OCI-LY7 (cell line): ENCODE measurements around the gene TRPC6. TPM values are rescaled to one million over a fixed set of nuclear protein-coding genes. Genes with fewer than 3 reads are reported as not detected.

Experiments used
- BruUV-seq: library from RNA; stranded (reverse); fragments of 400-500 nt; replicated peaks from 2 replicates; lab custom pipeline; 2021; lab: Mats Ljungman, UMichigan
- CTCF ChIA-PET: fragments of 300-600 bp; sonication (Branson Sonifier 250); formaldehyde crosslinking; loops from one replicate; lab custom pipeline; 2022; ENCODE audit warnings: antibody characterized with exemption; ENCODE audit not compliant: unreplicated experiment; lab: Charles Lee
- POLR2A ChIA-PET: fragments of 300-600 bp; sonication (Branson Sonifier 250); formaldehyde crosslinking; loops from one replicate; lab custom pipeline; 2022; ENCODE audit warnings: antibody characterized with exemption; lab: Charles Lee
- DNase-seq: peaks from one replicate; pipeline ENCODE4 v3.0.0-alpha.2; 2015; ENCODE audit warnings: low spot score
- H2AFZ ChIP-seq: fragments of 200-600 bp; sonication (generic), shearing (Covaris generic); 2 replicates; pipeline ENCODE4 v1.6.1; 2014; ENCODE audit warnings: mild to moderate bottlenecking, antibody characterized with exemption, low read length, moderate library complexity
- H3K27ac ChIP-seq: fragments of 200-600 bp; sonication (generic); 2 replicates; pipeline ENCODE4 v1.5.1; 2014; ENCODE audit warnings: mixed run types, low read depth, mild to moderate bottlenecking, moderate library complexity, low read length, inconsistent platforms; ENCODE audit not compliant: poor library complexity, severe bottlenecking
- H3K36me3 ChIP-seq: fragments of 200-600 bp; sonication (generic); 2 replicates; pipeline ENCODE4 v1.6.1; 2014; ENCODE audit warnings: mild to moderate bottlenecking, antibody characterized with exemption, low read length, moderate library complexity, mixed read lengths; ENCODE audit not compliant: insufficient read depth
- H3K4me1 ChIP-seq: fragments of 200-600 bp; sonication (generic); 2 replicates; pipeline ENCODE4 v1.5.1; 2014; ENCODE audit warnings: mild to moderate bottlenecking, low read length; ENCODE audit not compliant: insufficient read depth, poor library complexity, severe bottlenecking
- H3K4me2 ChIP-seq: fragments of 200-600 bp; sonication (generic); 2 replicates; pipeline ENCODE4 v1.6.1; 2014; ENCODE audit warnings: mild to moderate bottlenecking, low read length
- H3K4me3 ChIP-seq: fragments of 200-600 bp; sonication (generic); 2 replicates; pipeline ENCODE4 v1.5.1; 2014; ENCODE audit warnings: mild to moderate bottlenecking, low read depth, low read length; ENCODE audit not compliant: poor library complexity, severe bottlenecking
- H3K79me2 ChIP-seq: fragments of 200-600 bp; sonication (generic); 2 replicates; pipeline ENCODE4 v1.6.1; 2016; ENCODE audit warnings: low read depth, mild to moderate bottlenecking, low read length, moderate library complexity, mixed read lengths; ENCODE audit not compliant: insufficient read depth
- H3K9me2 ChIP-seq: fragments of 200-600 bp; sonication (generic); 2 replicates; pipeline ENCODE4 v1.6.1; 2016; ENCODE audit warnings: mild to moderate bottlenecking, low read length, mixed read lengths; ENCODE audit not compliant: insufficient read depth
- H3K9me3 ChIP-seq: fragments of 200-600 bp; sonication (generic); 2 replicates; pipeline ENCODE4 v1.6.1; 2014; ENCODE audit warnings: mild to moderate bottlenecking, mixed run types, low read length, mixed read lengths
- H4K20me1 ChIP-seq: fragments of 200-600 bp; sonication (generic); 2 replicates; pipeline ENCODE4 v1.6.1; 2014; ENCODE audit warnings: mild to moderate bottlenecking, antibody characterized with exemption, low read length, moderate library complexity, mixed read lengths; ENCODE audit not compliant: insufficient read depth
- CTCF ChIP-seq: fragments of 200-600 bp; sonication (generic); conservative IDR thresholded peaks from 2 replicates; pipeline ENCODE4 v1.5.1; 2014; ENCODE audit warnings: mild to moderate bottlenecking, antibody characterized with exemption, low read length, moderate library complexity, mixed read lengths
- EZH2phosphoT487 ChIP-seq: fragments of 200-600 bp; sonication (generic); IDR thresholded peaks from 2 replicates; pipeline ENCODE4 v1.6.1; 2018; ENCODE audit warnings: low read depth, borderline replicate concordance, mild to moderate bottlenecking, mixed run types, antibody characterized with exemption, low read length, moderate library complexity, mixed read lengths
- intact Hi-C: fragments of 100-400 bp; cut with micrococcal nuclease; formaldehyde crosslinking; loops from one replicate; pipeline ENCODE4 v1.10.0; 2022; ENCODE audit not compliant: unreplicated experiment
- total RNA-seq, 2 experiments: library from RNA; depleted of rRNA in 1 of 2; stranded (reverse); fragments of >200 nt in 1 of 2; shearing (Covaris generic) in 1 of 2; gene quantifications; 2 replicates each; pipeline ENCODE4 v1.2.3, GENCODE V29; 2014 to 2022

The TRPC6 gene
- total RNA-seq, 2 experiments from 2014 or later = not detected

- H4K20me1 ChIP-seq = no peaks in the 10 kb centered on the region
- BruUV-seq = no TSS peak
- no peaks in the 10 kb centered on the region for H3K9me2 ChIP-seq
- H3K79me2 ChIP-seq = no peaks in the 10 kb centered on the region
- H3K27ac ChIP-seq = no peak overlapping the region
- no peak for DNase-seq
- intact Hi-C loops = loop anchor here (10.0 kb wide), 1 partner anchor 463 kb away; no protein-coding TSS in a partner anchor
- H3K9me3 ChIP-seq = no peaks in the 10 kb centered on the region
- H3K4me1 ChIP-seq = no peaks in the 10 kb centered on the region
- no peak overlapping the region for H2AFZ ChIP-seq
- H3K4me3 ChIP-seq = no peak overlapping the region
- H3K4me2 ChIP-seq = no peak overlapping the region
- POLR2A ChIA-PET = interaction anchor here (0.5 to 0.7 kb wide), 2 partner anchors 352 to 1843 kb away, joined by 3 to 9 read pairs; no protein-coding TSS in a partner anchor
- CTCF ChIA-PET = no interaction called here
- TF ChIP-seq EZH2phosphoT487 (no peak), CTCF (no peak)
- H3K36me3 ChIP-seq = no peaks in the 10 kb centered on the region
Measured at GRCh38 chr11:101438126-101438525, 145.7 kb downstream of the TRPC6 start.

GRCh38 chr11:101436511-101437142 lies 147.2 kb downstream of the TRPC6 start:
- Histone ChIP-seq H3K36me3 (no peaks in the 10 kb centered on the region), H3K9me2 (no peaks in the 10 kb centered on the region), H3K4me1 (no peaks in the 10 kb centered on the region), H3K79me2 (no peaks in the 10 kb centered on the region), H3K4me2 (no peak overlapping the region), H3K4me3 (no peak overlapping the region), H2AFZ (no peak overlapping the region), H3K9me3 (no peaks in the 10 kb centered on the region), H4K20me1 (no peaks in the 10 kb centered on the region), H3K27ac (no peak overlapping the region)
- no peak for TF ChIP-seq EZH2phosphoT487
- TF ChIP-seq CTCF = peak; percentile 89
- ChIA-PET CTCF (interaction anchor here (1.0 kb wide), 2 partner anchors 8 to 30 kb away, joined by 3 to 4 read pairs; no protein-coding TSS in a partner anchor), POLR2A (no interaction called here)
- intact Hi-C loops = loop anchor here (10.0 kb wide), 1 partner anchor 462 kb away; no protein-coding TSS in a partner anchor
- DNase-seq = peak; percentile 62
- BruUV-seq = no TSS peak
